ENCODE results near the gene PGD. TPM values are rescaled to one million over a fixed set of nuclear protein-coding genes. Genes with fewer than 3 reads are reported as not detected.

PGD gene
- 10 to 100 TPM; 70.9 to 74.0 TPM for total RNA-seq

GRCh38 chr1:10398734-10399443 lies at the start of gene PGD:
PGD (plus strand) TSS chr1:10399064; CDS start chr1:10399118, 54 bp downstream.

GRCh38 chr1:10430216-10431069 lies 31.6 kb downstream of the PGD start, which contains the start of gene CENPS:
CENPS (plus strand) TSS chr1:10430433; CDS start chr1:10430518, 85 bp downstream.

GRCh38 chr1:10449751-10450150 lies 50.9 kb downstream of the PGD start, which contains the start of gene CORT:
CORT (plus strand) TSS chr1:10450031; CDS start chr1:10450224, 193 bp downstream.

Other genes starting within 250 kb of the PGD start
- gene KIF1B, start 188.5 kb upstream of the PGD start, total RNA-seq, result 10 to 100 TPM; 11.3 to 11.5 TPM
- 10 to 100 TPM; 11.3 to 11.6 TPM for gene CENPS, start 31.4 kb downstream of the PGD start, total RNA-seq
- gene CORT, start 51.0 kb downstream of the PGD start, total RNA-seq, result under 1 TPM in 1 of 2 experiments, not detected in 1; 0.35 TPM
- gene DFFA, start 73.5 kb downstream of the PGD start, total RNA-seq, result 10 to 100 TPM; 26.3 to 28.6 TPM
- gene PEX14, start 75.9 kb downstream of the PGD start, total RNA-seq, result 10 to 100 TPM; 17.4 to 17.6 TPM